NCI-H1694 (cell line): ENCODE results near the gene IL1RL2.

Source experiments
- DNase-seq: peaks from one replicate; lab custom pipeline; 2025; lab: John Stamatoyannopoulos, UW

IL1RL2 gene

DNA sequence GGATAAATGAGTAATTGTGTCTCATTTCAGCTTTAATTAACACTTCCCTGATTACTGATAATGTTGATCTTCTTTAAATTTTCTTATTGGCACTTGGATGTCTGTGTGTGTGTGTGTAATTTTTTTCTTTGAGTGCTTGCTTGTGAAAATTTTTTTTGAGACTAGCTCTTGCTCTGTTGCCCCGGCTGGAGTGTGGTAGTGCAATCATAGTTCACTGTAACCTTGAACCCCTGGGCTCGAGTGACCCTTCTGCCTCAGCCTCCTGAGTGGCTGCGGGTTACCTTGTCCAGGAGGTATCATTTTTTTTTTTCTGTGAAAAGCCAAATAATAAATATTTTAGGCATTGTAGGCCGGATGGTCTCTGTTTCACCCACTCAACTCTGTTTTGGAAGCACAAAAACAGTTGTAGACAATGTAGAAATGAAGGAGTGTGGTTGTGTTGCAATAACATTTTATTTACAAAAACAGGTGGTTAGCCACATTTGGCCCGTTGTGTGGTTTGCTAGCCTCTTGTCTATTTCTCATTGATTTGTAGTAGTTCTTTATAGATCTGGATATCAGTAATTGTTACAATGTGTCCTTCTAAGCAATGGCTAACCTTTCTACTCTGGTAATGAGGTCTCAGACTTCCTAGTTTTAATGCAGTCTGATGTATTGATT is 7.9 kb downstream of the IL1RL2 start:
- DNase-seq: no peak

DNA sequence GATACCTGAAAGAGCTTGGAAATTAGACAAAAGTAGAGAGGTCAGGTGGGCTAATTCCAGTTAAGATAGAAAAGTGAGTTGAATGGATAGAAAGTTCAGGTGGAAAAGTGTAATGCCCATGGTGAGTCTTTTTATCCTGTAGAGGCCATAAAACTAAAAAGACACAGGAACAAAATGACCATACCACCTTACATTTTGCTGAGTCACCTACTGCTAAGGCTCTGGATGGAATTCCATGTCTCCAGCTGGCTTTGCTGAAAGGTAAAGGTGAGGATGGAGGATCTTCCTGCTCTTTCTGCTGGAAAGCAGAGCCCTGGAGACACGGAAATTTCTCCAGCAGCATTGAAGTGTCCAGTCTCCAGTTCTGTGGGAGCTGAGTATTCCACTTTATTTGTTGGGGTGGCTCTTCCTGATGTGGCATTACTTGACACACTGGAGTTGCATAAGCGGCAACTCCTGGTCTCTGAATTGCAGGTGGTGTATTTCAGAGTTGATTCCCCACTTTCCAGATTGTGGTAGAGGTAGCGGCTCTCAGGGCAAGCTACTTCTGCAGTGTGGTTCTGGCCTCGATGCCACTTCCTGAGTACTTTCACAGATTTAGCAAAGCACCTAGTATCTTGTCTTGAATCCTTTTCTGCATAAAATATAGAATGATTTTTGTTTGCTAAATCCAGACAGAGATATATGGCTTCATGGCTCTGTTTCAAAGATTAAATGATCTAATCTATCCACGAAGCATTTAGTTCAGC is 10.7 kb downstream of the IL1RL2 start:
- DNase-seq: no peak

DNA sequence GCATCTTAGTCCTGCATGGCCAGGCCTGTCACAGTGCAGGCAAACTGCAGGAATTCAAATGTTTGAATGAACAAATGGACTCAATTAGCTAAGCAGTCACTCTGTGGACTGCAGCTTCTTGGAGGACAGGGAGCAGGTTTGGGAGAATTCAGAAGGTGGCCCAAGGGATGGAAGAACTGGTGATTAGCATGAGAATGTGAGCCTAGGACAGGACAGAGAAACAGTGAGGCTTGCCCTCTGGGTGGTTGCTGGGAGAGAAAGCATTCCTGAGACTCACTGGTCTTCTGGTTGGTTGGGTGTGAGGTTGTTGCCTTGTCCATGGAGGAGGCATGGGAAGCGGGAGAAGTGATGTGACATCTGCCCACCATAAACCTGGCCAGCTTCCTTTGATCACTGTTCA is 13.7 kb downstream of the IL1RL2 start:
- DNase-seq: no peak

DNA sequence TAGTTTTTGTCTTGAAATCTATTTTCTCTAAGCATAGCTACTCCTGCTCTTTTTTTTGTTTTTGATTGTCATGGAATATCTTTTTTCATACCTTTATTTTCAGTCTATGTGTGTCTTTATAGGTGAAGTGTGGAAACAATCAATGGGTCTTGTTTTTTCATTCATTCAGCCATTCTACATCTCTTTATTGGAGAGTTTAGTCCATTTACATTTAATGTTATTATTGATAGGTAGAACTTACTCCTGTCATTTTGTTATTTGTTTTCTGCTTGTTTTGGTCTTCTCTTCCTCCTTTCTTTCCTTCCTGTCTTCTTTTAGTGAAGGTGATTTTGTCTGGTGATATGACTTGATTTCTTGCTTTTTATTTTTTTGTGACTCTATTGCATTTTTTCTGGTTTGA is 17.8 kb downstream of the IL1RL2 start:
- no peak for DNase-seq

DNA sequence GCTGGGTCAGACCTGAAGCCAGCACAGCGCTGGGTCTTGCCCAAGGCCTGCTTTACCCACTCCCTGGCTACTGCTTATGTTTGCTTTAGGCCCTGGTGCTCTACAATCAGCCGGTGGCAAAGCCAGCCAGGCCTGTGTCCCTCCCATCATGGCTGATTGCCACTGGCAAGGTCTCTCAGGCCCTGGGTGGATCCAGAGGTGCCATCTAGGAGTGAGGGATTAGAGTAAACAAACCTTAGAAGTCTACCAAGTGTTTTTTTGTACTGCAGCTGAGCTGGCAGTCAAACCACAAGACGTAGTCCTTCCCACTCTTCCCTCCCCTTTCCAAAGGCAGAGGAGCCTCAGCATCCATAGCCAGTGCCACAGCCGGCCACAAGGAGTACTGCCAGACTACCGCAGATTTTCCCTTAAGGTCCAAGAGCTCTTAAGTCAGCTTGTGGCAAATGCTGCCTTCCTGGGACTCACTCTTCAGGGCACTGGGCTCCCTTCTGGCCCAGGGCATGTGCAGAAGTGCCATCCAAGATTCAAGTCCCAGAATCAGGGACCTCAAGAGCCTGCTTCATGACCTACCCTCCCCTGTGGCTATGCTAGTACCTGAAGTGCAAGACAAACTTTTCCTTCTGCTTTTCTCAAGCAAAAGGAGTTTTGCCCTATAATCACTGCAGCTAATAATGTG is 20.0 kb downstream of the IL1RL2 start:
- no peak for DNase-seq

DNA sequence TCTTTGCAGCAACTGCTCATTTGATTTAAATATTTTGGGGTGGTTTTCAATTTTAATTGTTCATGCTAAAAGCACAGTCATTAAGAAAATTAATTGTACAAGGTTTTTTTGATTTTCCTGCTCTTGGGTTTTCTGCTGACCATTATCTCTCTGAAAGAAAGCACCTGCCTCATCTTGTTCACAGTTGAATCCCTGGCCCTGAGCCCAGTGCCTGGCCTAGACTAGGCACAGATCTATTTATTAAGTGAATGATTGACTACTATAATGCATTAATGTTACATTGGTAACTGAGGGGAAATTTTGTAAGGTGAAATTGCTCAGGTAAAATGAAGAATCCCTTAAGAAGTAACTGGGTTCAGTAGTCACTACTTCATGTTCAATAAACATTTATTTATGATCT is 22.0 kb downstream of the IL1RL2 start:
- no peak for DNase-seq

DNA sequence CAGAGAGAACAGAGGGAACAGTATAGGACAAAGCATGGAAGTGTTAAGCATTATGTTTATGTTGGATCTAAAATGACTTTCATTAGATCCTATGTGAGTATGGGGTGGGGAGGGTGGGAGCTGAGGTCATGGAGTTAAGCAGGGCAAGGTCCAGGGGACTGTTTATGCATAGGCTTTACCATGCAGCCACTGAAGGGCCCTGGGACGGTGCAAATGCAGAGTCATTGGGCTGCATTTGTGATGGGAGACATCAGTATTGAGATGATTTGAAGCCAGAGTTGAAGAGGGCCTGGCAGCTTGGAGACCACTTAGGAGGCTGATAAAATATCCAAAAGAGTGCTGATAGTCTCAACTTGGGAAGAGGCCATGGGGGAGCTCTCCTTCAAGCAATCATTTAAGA is 22.7 kb downstream of the IL1RL2 start:
- DNase-seq: no peak

DNA sequence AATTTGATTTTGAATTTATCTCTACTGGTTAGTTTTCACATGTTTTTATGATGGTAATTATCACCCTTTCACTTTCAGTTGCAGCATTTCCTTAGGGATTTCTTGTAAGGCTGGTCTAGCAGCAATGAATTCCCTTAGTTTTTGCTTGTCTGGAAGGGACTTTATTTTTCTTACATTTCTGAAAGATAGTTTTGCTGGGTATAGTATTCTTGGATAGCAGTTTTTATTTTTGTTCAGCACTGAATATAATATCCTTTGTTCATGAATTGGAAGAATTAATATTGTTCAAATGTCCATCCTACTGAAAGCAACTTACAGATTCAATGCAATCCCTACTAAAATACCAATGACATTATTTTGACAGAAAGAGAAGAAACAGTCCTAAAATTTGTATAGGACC is 30.2 kb downstream of the IL1RL2 start:
- DNase-seq: no peak

DNA sequence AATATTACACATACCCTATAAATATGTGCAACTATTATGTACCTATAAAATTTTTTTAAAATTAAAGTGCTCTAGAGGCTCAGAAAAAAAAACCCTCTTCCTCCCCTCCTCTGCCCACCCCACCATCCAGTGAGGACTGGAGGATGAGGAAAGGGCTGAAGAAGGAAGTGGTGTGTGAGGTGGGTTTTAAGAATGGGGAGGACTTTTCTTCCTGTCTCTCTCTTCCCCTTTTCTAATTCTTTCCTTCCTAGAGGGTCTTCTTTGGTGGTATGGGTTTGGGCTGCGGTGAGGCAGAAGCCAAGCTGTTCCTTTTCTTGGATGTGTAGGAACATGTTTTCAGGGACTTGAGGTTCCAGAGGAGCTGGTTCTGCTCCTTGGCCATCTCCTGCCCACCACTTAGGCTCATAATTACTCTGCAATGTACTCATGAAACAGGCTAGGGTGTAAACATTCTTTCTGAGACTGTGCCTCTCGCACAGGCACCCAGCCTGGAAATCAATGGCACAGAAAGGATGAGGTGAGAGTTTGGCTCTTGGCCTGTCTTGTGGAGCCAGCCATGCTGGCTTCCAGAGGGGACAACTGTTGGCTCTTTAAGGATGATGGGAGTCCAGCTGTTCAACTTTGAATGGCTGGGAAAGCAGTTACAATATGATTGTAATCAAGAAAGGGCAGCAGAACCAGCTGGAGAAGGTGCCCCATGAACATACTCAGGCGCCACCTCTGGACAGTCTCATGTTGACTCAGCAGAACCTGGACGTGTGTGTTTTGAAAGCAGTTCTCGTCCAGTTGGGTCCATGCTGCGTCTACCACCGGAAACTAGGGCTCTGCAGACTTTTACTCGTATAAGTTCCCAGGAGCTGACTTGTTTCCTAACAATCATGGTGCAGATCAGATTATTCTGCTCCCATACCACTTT is 38.3 kb downstream of the IL1RL2 start:
- no peak for DNase-seq

DNA sequence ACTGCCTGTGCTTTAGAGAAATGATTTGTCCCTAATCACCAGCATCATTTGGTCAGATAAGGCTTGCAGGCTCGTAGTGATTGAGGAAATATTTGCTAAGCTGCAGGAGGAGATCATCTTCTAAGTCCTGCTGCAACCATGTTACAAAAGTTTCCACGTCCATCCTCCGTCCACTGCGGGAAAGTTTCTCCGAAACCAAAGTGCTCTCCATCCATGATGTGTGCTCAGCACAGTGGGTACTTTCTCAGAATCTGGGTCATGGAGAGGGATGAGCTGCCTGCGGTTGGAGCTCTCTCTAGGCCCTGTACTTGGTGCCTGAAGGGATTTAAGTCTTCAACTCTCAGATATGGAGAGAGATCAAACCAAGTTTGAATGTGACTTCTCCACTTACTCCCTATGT is 39.3 kb downstream of the IL1RL2 start:
- DNase-seq: no peak

DNA sequence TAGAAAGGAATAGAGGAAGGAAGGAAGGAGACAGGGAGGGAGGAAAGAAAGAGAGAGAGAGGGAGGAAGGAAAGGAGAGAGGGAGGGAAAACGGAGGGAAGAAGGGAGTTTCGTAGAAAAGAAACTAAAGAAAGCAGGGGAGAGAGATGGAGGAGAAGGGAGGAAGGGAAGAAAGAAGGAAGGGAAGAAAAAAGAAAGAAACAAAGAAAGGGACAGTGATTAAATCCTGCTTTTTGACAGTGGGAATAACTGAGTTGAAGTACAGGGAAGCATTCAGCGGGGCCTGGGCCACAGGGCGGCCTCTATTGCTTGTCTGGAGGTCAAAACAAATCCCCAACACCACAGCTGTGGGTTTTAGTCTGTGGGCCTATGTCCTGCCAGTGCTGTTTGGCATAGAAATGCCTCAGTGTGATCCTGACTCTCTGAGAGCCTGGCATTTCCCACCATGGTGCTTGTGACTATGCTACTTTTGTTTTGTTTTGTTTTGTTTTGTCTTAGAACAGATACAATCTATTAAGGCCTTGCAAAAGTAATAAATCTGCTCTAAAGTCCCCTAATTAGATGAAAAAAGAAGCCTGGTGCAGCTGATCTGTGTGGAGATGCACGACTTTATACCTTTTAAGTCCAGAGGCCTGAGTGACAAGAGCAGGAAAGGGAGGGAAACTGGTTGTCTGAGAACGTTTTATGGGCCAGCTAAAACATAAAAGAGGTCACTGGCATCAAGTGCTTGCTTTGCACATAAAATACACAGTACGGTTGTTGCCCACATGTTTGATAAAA is 40.0 kb downstream of the IL1RL2 start:
- DNase-seq: no peak

DNA sequence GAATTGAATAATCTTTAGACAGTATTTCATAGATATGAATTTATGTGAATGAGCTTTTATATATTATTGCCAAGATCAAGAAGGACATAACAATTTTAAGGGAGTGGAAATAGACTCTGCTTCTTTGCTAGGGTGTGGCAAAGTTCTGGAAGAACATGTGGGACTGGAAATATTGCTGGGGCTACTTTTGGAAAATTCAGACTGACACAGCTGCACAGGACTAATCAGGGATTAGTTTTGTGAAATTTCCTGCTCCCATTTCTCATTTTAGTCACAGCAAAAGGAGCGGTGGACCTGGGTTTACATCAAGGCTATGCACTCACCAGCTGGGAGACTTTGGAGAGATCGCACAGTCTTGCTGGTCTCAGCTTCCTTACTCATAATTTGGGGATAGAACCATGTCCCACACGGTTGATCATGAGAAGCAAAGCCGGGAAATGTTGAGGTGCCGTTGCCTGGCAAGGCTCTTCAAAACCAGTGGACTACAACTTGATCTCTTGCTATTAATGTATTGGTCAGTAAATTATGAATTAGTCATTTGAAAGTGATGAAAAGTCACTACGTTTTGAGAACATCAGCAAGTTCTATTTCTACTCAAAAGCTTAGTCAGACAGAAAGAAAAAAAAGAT is 42.4 kb downstream of the IL1RL2 start:
- no peak for DNase-seq

DNA sequence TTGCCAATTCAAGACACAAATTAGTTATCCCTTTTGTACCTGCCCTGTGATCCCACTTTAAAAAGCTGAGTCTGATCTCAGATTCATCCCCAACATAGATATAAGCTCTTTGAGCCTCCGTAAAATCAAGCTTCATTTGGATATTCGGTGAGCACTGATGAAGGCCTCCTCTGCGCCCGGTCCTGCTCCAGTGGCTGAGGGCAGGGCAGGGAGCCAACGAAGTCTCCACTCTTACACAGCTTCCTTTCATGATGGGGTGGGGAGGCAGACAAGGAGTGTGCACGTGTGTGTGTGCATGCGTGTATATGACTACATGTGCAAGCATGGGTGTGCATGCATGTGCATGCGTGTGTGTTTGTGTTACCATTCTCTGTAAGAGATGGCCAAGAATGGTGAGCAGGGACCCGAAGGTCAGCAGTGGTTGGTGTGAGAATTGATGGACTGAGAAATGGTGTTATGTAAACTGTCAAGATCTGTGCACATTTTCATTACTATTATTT is 43.6 kb downstream of the IL1RL2 start:
- DNase-seq: no peak

DNA sequence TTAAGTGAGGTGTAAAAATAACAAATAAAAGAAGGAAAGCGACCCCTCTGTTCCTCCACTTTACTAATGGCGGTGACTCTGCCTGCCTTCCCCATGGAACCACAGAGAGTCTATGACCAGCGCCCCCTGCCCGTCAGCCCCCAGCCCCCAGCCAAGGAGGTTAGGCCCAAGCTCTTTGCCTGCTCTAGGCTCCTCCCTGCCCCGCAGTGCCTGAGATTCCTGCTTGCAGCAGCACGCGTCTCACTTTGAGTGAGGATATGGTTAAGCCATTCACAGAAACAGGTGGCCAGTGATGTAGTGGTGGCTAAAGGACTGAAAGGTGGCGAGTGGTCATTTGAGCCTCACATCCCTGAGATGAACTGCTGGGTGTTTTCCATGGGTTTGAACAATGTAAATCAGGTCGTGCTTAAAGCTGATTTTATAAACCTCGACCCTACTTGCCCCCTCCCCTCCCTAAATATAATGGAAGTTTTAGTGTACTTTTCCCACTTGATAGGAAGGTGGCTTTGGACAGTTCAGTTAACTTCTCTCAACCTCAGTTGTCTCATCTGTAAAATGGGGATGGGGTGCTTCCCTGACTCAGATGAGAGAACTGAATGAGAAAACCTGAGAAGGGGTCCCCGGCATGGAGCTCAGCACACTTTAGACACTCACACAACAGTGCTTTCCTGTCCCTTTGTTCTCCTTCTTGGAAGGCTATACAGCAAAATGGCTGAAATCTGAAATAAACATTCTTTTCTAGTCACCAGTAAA is 46.5 kb downstream of the IL1RL2 start:
- no peak for DNase-seq

DNA sequence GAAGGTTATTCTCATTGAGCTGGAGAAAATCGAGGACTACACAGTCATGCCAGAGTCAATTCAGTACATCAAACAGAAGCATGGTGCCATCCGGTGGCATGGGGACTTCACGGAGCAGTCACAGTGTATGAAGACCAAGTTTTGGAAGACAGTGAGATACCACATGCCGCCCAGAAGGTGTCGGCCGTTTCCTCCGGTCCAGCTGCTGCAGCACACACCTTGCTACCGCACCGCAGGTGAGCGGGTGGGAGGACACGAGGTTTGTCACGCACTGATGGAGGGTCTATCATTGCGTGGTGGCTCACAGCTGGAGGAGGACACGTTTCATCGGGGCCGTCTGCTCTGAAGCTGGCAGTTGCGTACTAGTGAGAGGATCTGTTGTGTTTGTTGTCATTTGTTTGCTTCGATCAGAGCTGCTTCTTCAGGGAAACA is 48.2 kb downstream of the IL1RL2 start:
- DNase-seq: no peak

DNA sequence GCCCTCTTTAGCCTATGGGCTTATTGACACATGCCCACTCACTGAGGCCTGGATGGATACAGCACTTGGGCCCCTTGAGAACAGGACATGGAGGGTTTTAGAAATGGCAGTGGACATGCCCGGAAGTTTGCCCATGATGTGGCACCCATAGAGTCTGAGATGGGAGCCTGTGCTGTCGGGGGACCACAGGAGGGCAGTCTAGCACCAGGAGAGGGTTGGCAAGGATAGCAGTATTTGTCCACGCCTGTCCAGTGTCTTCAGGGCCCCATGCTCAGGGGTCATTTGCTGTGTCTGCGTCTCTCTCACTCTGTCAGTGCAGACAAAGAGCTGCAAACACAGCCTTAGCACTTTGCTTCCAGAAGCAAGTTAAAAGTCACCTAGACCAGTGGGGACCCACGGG is 48.7 kb downstream of the IL1RL2 start:
- no peak for DNase-seq

DNA sequence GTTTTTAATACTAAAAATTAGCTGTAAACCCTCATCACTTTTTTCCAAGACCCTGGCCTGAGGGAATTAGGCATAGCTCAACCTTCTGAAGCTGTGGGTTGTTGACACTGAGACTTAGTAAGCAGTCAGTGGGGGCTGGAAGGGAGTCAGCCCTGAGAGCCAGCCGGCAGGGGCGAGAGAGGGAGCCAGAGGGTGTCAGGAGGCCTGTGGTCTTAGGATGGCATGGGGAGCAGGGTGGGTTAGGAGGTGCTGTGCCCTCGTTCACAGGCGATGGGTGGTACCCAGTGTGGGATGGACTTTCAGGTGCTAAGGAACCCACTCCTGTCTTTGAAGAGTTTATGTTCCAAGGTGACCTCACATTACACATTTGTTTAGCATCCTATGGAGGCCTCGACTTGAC is 49.3 kb downstream of the IL1RL2 start:
- DNase-seq: no peak

DNA sequence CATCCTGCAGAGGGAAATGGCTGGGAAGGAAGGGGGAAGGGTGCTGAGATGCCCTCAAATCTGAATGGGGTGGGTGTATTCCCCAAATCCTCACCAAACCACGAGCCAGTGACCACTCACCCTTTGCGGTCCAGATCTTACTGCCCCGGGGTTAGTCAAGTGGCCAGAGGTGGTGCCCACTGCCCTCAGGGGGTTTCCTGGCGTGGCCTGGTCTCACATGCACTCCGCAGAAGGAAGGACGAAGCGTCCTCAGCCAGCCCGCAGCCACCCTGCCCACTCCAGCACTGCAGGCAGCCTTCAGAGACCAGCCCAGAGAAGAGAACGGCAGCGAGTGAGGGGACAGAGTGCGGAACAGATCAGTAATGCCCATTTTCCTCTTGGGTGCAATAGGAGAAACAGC is 50.4 kb downstream of the IL1RL2 start:
- no peak for DNase-seq

DNA sequence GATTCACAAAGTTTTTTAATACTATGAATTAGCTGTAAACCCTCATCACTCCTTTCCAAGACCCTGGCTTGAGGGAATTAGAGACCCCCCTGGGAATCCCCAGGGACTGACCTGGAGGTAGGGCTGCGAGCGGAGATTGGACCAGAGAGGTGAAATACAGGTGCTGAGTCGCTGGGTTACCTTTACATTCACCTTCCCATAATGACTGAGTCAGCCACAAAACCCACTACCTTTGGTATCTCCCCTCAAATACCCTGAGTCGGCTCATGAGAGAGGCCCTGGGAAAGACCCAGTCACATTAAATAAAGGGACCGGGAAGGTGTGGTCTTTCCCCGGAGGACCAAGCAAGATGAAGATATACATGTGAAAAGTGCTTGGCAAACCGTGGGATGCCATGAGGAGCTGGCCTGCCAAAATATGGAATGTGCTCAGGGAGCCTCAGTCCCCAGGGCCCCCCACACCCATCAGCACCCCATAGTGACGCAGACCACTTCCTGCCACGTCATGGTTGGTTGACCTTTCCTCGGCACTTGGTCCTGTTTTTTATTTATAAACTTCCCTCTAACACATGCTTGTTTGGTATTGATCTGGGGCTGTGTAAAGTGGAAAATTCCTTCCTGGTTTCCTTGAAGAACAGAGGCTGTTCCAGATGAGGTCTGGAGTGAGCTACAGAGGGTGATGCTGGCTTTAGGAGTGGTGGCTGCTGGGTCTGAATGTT is 51.4 kb downstream of the IL1RL2 start:
- no peak for DNase-seq
